DOHH2 (cell line): Measurements from ENCODE around the gene SEC14L1.

Experiments
- EZH2phosphoT487 ChIP-seq: fragments of 200-600 bp; sonication (generic); IDR thresholded peaks from 2 replicates; pipeline ENCODE4 v1.6.1; 2017; ENCODE audit warnings: borderline replicate concordance, mild to moderate bottlenecking, antibody characterized with exemption, low read length, moderate library complexity, mixed read lengths
- TF ChIP-seq, protein P1 (sequence below): fragments of 200-600 bp; sonication (generic); IDR thresholded peaks from one replicate; pipeline ENCODE4 v1.5.1; 2014; ENCODE audit warnings: antibody characterized with exemption, mild to moderate bottlenecking, low read depth, low read length; ENCODE audit not compliant: poor library complexity, severe bottlenecking

DNA sequence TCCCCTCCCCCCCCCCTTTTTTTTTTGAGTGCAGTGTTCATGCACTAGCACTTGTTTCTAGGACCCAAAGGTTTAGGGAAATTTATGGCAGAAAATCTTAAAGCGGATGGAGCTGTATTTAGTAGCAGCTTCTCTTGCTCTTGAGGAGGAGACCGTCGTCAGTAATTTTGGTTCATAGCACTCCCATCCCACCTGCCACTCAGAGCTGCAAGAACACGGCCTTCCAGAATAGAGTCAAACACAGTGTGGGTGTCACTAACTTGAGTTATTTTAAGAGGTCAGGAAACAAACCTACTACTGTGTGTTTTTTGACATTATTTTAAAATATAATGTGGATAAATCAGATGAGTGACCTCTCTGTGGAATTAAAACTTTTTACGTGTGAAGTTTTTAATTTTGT is 37.3 kb downstream of the SEC14L1 start:
- TF ChIP-seq, protein P1, sequence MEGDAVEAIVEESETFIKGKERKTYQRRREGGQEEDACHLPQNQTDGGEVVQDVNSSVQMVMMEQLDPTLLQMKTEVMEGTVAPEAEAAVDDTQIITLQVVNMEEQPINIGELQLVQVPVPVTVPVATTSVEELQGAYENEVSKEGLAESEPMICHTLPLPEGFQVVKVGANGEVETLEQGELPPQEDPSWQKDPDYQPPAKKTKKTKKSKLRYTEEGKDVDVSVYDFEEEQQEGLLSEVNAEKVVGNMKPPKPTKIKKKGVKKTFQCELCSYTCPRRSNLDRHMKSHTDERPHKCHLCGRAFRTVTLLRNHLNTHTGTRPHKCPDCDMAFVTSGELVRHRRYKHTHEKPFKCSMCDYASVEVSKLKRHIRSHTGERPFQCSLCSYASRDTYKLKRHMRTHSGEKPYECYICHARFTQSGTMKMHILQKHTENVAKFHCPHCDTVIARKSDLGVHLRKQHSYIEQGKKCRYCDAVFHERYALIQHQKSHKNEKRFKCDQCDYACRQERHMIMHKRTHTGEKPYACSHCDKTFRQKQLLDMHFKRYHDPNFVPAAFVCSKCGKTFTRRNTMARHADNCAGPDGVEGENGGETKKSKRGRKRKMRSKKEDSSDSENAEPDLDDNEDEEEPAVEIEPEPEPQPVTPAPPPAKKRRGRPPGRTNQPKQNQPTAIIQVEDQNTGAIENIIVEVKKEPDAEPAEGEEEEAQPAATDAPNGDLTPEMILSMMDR, result no peak
- no peak for TF ChIP-seq EZH2phosphoT487
